Liver (tissue), 9 donors: ENCODE measurements around the gene RAD50. TPM values are rescaled to one million over a fixed set of nuclear protein-coding genes. Genes with fewer than 3 reads are reported as not detected.

ENCODE experiments used
- DNase-seq: peaks from one replicate; pipeline ENCODE4 v3.0.0-alpha.2; 2017; ENCODE audit warnings: low spot score
- H3K27ac ChIP-seq, 2 donors: one replicate each; pipeline ENCODE4 v1.7.0; 2013; ENCODE audit warnings: inconsistent platforms in 2 of 2, low read length in 2 of 2, control low read depth in 1 of 2, low read depth in 1 of 2, mild to moderate bottlenecking in 1 of 2
- H3K27me3 ChIP-seq, 4 donors: one replicate each; pipeline versions ENCODE4 v1.6.1 to v1.7.0; 2013; ENCODE audit warnings: low read length in 3 of 4, inconsistent platforms in 1 of 4, mild to moderate bottlenecking in 1 of 4, moderate library complexity in 1 of 4; ENCODE audit not compliant: control insufficient read depth in 4 of 4, insufficient read depth in 4 of 4
- H3K36me3 ChIP-seq, 4 donors: one replicate each; pipeline versions ENCODE4 v1.6.1 to v1.7.0; 2013; ENCODE audit warnings: low read length in 3 of 4, mild to moderate bottlenecking in 3 of 4, low read depth in 1 of 4, moderate library complexity in 1 of 4; ENCODE audit not compliant: control insufficient read depth in 4 of 4, insufficient read depth in 3 of 4
- H3K4me1 ChIP-seq, 4 donors: one replicate each; pipeline versions ENCODE4 v1.6.1 to v1.7.0; 2013; ENCODE audit warnings: low read length in 3 of 4, mild to moderate bottlenecking in 3 of 4, moderate library complexity in 1 of 4; ENCODE audit not compliant: control insufficient read depth in 4 of 4, insufficient read depth in 4 of 4
- H3K4me3 ChIP-seq, 3 donors: one replicate each; pipeline versions ENCODE4 v1.6.1 to v1.7.0; 2013; ENCODE audit warnings: low read length in 3 of 3, control low read depth in 1 of 3, low read depth in 1 of 3, mild to moderate bottlenecking in 1 of 3
- H3K9ac ChIP-seq, 2 donors: one replicate each; pipeline ENCODE4 v1.7.0; 2013; ENCODE audit warnings: low read length in 2 of 2, mild to moderate bottlenecking in 2 of 2, moderate library complexity in 2 of 2, control low read depth in 1 of 2, low read depth in 1 of 2
- H3K9me3 ChIP-seq, 4 donors: one replicate each; pipeline versions ENCODE4 v1.6.1 to v1.7.0; 2013; ENCODE audit warnings: low read length in 3 of 4; ENCODE audit not compliant: control insufficient read depth in 4 of 4
- ATF3 ChIP-seq: IDR thresholded peaks from 2 replicates; pipeline ENCODE4 v1.6.1; 2016; ENCODE audit warnings: antibody characterized with exemption
- FOXA2 ChIP-seq: IDR thresholded peaks from 2 replicates; pipeline ENCODE4 v1.6.1; 2016; ENCODE audit warnings: antibody characterized with exemption
- GABPA ChIP-seq, 2 donors: IDR thresholded peaks in 1 of 2; conservative IDR thresholded peaks in 1 of 2; 2 replicates each; pipeline ENCODE4 v1.6.1; 2016; ENCODE audit warnings: antibody characterized with exemption in 2 of 2, mild to moderate bottlenecking in 1 of 2, moderate library complexity in 1 of 2
- HNF4G ChIP-seq: IDR thresholded peaks from 2 replicates; pipeline ENCODE4 v1.6.1; 2016; ENCODE audit warnings: antibody characterized with exemption
- JUND ChIP-seq, 2 donors: IDR thresholded peaks; 2 replicates each; pipeline ENCODE4 v1.6.1; 2016; ENCODE audit warnings: antibody characterized with exemption in 2 of 2
- NR2F2 ChIP-seq: IDR thresholded peaks from 2 replicates; pipeline ENCODE4 v1.6.1; 2016; ENCODE audit warnings: antibody characterized with exemption
- RAD21 ChIP-seq, 2 donors: IDR thresholded peaks; 2 replicates each; pipeline ENCODE4 v1.6.1; 2016; ENCODE audit warnings: antibody characterized with exemption in 2 of 2, mild to moderate bottlenecking in 2 of 2
- RXRA ChIP-seq, 2 donors: IDR thresholded peaks; 2 replicates each; pipeline ENCODE4 v1.6.1; 2017 to 2018; ENCODE audit warnings: antibody characterized with exemption in 2 of 2, mild to moderate bottlenecking in 1 of 2
- SP1 ChIP-seq: IDR thresholded peaks from 2 replicates; pipeline ENCODE4 v1.6.1; 2018; ENCODE audit warnings: antibody characterized with exemption, mild to moderate bottlenecking
- YY1 ChIP-seq: IDR thresholded peaks from 2 replicates; pipeline ENCODE4 v1.6.1; 2016; ENCODE audit warnings: antibody characterized with exemption, mild to moderate bottlenecking
- WGBS: extraction: QIAGEN DNeasy Blood & Tissue Kit; methylation state at CpG from one replicate; pipeline ENCODE4 v1.1.7; 2013; 5-methylcytosine and 5-hydroxymethylcytosine counted together
- polyA plus RNA-seq, 2 donors: library from polyadenylated mRNA; stranded (reverse) in 1 of 2; unstranded in 1 of 2; fragments of 200-250 nt in 1 of 2; fragments of >200 nt in 1 of 2; fragmentation: Nextera tagmentation in 1 of 2; extraction: Ambion mirVana in 1 of 2; gene quantifications; one replicate each; pipeline versions ENCODE4 v1.2.1 to v1.2.3, GENCODE V29; 2013 to 2015
- total RNA-seq, 2 donors: library from RNA; depleted of rRNA; stranded (reverse); fragments of >200 nt; gene quantifications; one replicate each; pipeline ENCODE4 v1.2.3, GENCODE V29; 2014
- TF ChIP-seq, protein P1 (sequence below): fragments of 150-350 bp; IDR thresholded peaks from 2 replicates; pipeline ENCODE4 v1.5.1; 2017; ENCODE audit warnings: improper control_type of control experiment, low read depth, low read length; ENCODE audit not compliant: missing input control
- TF ChIP-seq, protein P2 (sequence below): IDR thresholded peaks from 2 replicates; pipeline ENCODE4 v1.6.1; 2016; ENCODE audit warnings: antibody characterized with exemption
- donor health status: healthy.
- donor health status: healthy.
- donor health status: healthy.
- donor health status: healthy.
- donor health status: healthy.

RAD50 gene
- total and polyA plus RNA-seq, 4 donors = 6.1 to 18.7 (median 14.9) TPM

GRCh38 chr5:132586063-132586462 lies 29.3 kb downstream of the RAD50 start (continued):
- TF ChIP-seq HNF4G = no peak
- TF ChIP-seq RXRA (IDR thresholded peaks at IDR 0.05) = no peak
- no peak for TF ChIP-seq YY1
- TF ChIP-seq JUND (IDR thresholded peaks at IDR 0.05) = no peak
- no peak for TF ChIP-seq NR2F2
- no peak for TF ChIP-seq ATF3
- no peak for TF ChIP-seq FOXA2

DNA sequence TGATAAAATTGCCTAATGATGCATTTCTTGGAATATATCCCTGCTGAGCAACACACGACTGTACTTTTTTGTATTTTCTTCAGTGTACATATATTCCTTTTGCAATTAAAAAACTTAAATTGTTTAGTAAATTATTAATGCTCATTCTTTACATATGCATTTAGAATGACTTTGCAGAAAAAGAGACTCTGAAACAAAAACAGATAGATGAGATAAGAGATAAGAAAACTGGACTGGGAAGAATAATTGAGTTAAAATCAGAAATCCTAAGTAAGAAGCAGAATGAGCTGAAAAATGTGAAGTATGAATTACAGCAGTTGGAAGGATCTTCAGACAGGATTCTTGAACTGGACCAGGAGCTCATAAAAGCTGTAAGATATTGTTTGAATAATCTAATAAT lies 32.7 kb downstream of the RAD50 start:
- 94% methylated on average over 1 of the region's 1 CpG for WGBS
- Histone ChIP-seq H3K27me3 (no peaks in the 10 kb centered on the region), H3K9ac (no peak overlapping the region), H3K4me3 (no peak overlapping the region), H3K36me3 (peaks cover 2 to 27% (median 21%) of the 10 kb centered on the region in 4 donors), H3K9me3 (no peaks in the 10 kb centered on the region), H3K4me1 (peaks cover 0 to 1% (median 0%) of the 10 kb centered on the region in 4 donors), H3K27ac (no peak overlapping the region)
- DNase-seq = no peak
- no peak for TF ChIP-seq FOXA2
- no peak for TF ChIP-seq RAD21 (IDR thresholded peaks at IDR 0.05)
- TF ChIP-seq, protein P1, sequence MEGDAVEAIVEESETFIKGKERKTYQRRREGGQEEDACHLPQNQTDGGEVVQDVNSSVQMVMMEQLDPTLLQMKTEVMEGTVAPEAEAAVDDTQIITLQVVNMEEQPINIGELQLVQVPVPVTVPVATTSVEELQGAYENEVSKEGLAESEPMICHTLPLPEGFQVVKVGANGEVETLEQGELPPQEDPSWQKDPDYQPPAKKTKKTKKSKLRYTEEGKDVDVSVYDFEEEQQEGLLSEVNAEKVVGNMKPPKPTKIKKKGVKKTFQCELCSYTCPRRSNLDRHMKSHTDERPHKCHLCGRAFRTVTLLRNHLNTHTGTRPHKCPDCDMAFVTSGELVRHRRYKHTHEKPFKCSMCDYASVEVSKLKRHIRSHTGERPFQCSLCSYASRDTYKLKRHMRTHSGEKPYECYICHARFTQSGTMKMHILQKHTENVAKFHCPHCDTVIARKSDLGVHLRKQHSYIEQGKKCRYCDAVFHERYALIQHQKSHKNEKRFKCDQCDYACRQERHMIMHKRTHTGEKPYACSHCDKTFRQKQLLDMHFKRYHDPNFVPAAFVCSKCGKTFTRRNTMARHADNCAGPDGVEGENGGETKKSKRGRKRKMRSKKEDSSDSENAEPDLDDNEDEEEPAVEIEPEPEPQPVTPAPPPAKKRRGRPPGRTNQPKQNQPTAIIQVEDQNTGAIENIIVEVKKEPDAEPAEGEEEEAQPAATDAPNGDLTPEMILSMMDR = no peak
- TF ChIP-seq SP1 = no peak

- no peak overlapping the region for H3K27ac ChIP-seq
- no peak for DNase-seq
- H3K4me1 ChIP-seq = peaks cover 0 to 1% (median 0%) of the 10 kb centered on the region in 4 donors
- no peak overlapping the region for H3K9ac ChIP-seq
- H3K36me3 ChIP-seq = peaks cover 0 to 37% (median 25%) of the 10 kb centered on the region in 4 donors
- H3K9me3 ChIP-seq = no peaks in the 10 kb centered on the region
- no peak overlapping the region for H3K4me3 ChIP-seq
- 94% methylated on average over 3 of the region's 3 CpGs for WGBS
- TF ChIP-seq SP1 (no peak), FOXA2 (no peak), RXRA (IDR thresholded peaks at IDR 0.05) (no peak), ATF3 (no peak), YY1 (no peak), RAD21 (IDR thresholded peaks at IDR 0.05) (peak in 1 of 2 donors; percentile 15)
- TF ChIP-seq, protein P1 = no peak
- H3K27me3 ChIP-seq = no peaks in the 10 kb centered on the region
Measured at GRCh38 chr5:132591145-132591544, 34.4 kb downstream of the RAD50 start.

DNA sequence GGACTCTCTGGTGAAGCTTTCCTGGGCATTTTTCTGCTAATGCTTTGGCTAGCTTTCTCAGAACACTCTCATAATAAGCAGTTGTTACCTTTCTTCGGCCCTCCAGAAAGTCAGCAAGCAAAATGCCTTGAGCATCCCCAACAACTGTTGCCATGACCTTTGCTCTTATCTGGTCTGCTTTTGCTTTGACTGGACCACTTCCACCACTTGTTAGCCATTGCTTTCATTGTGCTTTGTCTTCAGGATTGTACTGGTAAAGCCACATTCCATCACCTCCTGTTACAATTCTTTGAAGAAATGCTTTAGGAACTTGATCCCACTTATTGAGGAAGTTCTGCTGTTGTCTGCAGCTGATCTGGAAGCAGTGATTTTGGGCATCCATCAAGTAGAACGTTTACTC lies 35.7 kb downstream of the RAD50 start:
- H3K9ac ChIP-seq = no peak overlapping the region
- peaks cover 0 to 42% (median 35%) of the 10 kb centered on the region in 4 donors for H3K36me3 ChIP-seq
- no peak overlapping the region for H3K27ac ChIP-seq
- H3K27me3 ChIP-seq = no peaks in the 10 kb centered on the region
- TF ChIP-seq, protein P2, sequence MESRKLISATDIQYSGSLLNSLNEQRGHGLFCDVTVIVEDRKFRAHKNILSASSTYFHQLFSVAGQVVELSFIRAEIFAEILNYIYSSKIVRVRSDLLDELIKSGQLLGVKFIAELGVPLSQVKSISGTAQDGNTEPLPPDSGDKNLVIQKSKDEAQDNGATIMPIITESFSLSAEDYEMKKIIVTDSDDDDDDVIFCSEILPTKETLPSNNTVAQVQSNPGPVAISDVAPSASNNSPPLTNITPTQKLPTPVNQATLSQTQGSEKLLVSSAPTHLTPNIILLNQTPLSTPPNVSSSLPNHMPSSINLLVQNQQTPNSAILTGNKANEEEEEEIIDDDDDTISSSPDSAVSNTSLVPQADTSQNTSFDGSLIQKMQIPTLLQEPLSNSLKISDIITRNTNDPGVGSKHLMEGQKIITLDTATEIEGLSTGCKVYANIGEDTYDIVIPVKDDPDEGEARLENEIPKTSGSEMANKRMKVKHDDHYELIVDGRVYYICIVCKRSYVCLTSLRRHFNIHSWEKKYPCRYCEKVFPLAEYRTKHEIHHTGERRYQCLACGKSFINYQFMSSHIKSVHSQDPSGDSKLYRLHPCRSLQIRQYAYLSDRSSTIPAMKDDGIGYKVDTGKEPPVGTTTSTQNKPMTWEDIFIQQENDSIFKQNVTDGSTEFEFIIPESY = no peak
- TF ChIP-seq NR2F2 (no peak), RXRA (IDR thresholded peaks at IDR 0.05) (no peak), HNF4G (no peak), RAD21 (IDR thresholded peaks at IDR 0.05) (no peak), FOXA2 (no peak), GABPA (IDR thresholded peaks at IDR 0.05 in 1 of 2, conservative IDR thresholded peaks at IDR 0.05 in 1 of 2) (no peak)
- TF ChIP-seq, protein P1 = no peak
- DNase-seq = no peak
- H3K4me1 ChIP-seq = peaks cover 0 to 1% (median 0%) of the 10 kb centered on the region in 4 donors
- H3K9me3 ChIP-seq = no peaks in the 10 kb centered on the region
- no peak overlapping the region for H3K4me3 ChIP-seq
- WGBS = 59% methylated on average over 2 of the region's 2 CpGs
